CD14-positive monocyte (primary cell): Measurements from ENCODE around the gene ESRRG. TPM values are rescaled to one million over a fixed set of nuclear protein-coding genes. Genes with fewer than 3 reads are reported as not detected.

Experiments used
- DNase-seq, 3 donors: peaks; one replicate each; pipeline ENCODE4 v3.0.0-alpha.2; 2011 to 2022
- H2AFZ ChIP-seq: 2 replicates; pipeline ENCODE4 v1.6.0; 2012; ENCODE audit warnings: mild to moderate bottlenecking, low read depth, low read length, inconsistent platforms; ENCODE audit not compliant: insufficient read depth, poor library complexity, severe bottlenecking
- H3K27ac ChIP-seq, 2 donors: 1 replicate in 1 of 2; 2 replicates in 1 of 2; pipeline ENCODE4 v1.5.1; 2012 to 2013; ENCODE audit warnings: low read length in 2 of 2, control low read depth in 1 of 2, inconsistent platforms in 1 of 2, low read depth in 1 of 2, mild to moderate bottlenecking in 1 of 2
- H3K27me3 ChIP-seq, 2 donors: one replicate each; pipeline versions ENCODE4 v1.6.0 to v1.6.1; 2011 to 2013; ENCODE audit warnings: low read length in 2 of 2; ENCODE audit not compliant: control insufficient read depth in 2 of 2, insufficient read depth in 2 of 2
- H3K36me3 ChIP-seq, 2 donors: replicated peaks in 1 of 2; 1 replicate in 1 of 2; 2 replicates in 1 of 2; pipeline versions ENCODE4 v1.5.1 to v1.6.1; 2012 to 2013; ENCODE audit warnings: low read length in 2 of 2, control low read depth in 1 of 2, inconsistent platforms in 1 of 2, mild to moderate bottlenecking in 1 of 2; ENCODE audit not compliant: insufficient read depth in 2 of 2, control insufficient read depth in 1 of 2
- H3K4me1 ChIP-seq, 2 donors: 1 replicate in 1 of 2; 2 replicates in 1 of 2; pipeline versions ENCODE4 v1.5.1 to v1.6.1; 2012 to 2013; ENCODE audit warnings: low read length in 2 of 2, control low read depth in 1 of 2, inconsistent platforms in 1 of 2, mild to moderate bottlenecking in 1 of 2, moderate library complexity in 1 of 2; ENCODE audit not compliant: insufficient read depth in 2 of 2, control insufficient read depth in 1 of 2
- H3K4me2 ChIP-seq: replicated peaks from 2 replicates; pipeline ENCODE3; 2012; ENCODE audit warnings: low read length, moderate library complexity, mild to moderate bottlenecking; ENCODE audit not compliant: poor library complexity, severe bottlenecking; ENCODE audit errors: extremely low read depth
- H3K4me3 ChIP-seq, 3 experiments: fragments of 200-600 bp in 1 of 3; sonication (generic) in 1 of 3; replicated peaks in 1 of 3; 1 replicate in 2 of 3; 2 replicates in 1 of 3; pipeline ENCODE4 v1.5.1; 2011 to 2013; ENCODE audit warnings: low read length in 3 of 3, mild to moderate bottlenecking in 3 of 3, control low read depth in 2 of 3, low read depth in 2 of 3, inconsistent platforms in 1 of 3, moderate library complexity in 1 of 3
- H3K79me2 ChIP-seq: 2 replicates; pipeline ENCODE4 v1.6.0; 2012; ENCODE audit warnings: mild to moderate bottlenecking, control low read depth, inconsistent platforms, low read length, moderate library complexity; ENCODE audit not compliant: insufficient read depth
- H3K9ac ChIP-seq: 2 replicates; pipeline ENCODE4 v1.6.0; 2017; ENCODE audit warnings: low read length, mild to moderate bottlenecking; ENCODE audit not compliant: insufficient read depth, poor library complexity, severe bottlenecking
- H3K9me3 ChIP-seq, 2 donors: replicated peaks in 1 of 2; 1 replicate in 1 of 2; 2 replicates in 1 of 2; pipeline versions ENCODE4 v1.5.1 to v1.6.1; 2012 to 2013; ENCODE audit warnings: low read length in 2 of 2, control low read depth in 1 of 2; ENCODE audit not compliant: control insufficient read depth in 1 of 2, insufficient read depth in 1 of 2
- H4K20me1 ChIP-seq: 2 replicates; pipeline ENCODE4 v1.6.0; 2012; ENCODE audit warnings: mild to moderate bottlenecking, low read length, control low read depth, moderate library complexity; ENCODE audit not compliant: insufficient read depth
- H3K27ac Mint-ChIP-seq, 7 donors: one replicate each; pipeline ENCODE4 v1.8.0; 2020; ENCODE audit warnings: mild to moderate bottlenecking in 7 of 7, mixed read lengths in 7 of 7, moderate library complexity in 6 of 7, inconsistent platforms in 2 of 7
- H3K27me3 Mint-ChIP-seq, 3 donors: one replicate each; pipeline ENCODE4 v1.8.0; 2021 to 2022; ENCODE audit warnings: low read depth in 3 of 3, mild to moderate bottlenecking in 3 of 3, mixed read lengths in 3 of 3, moderate library complexity in 3 of 3, inconsistent platforms in 1 of 3
- H3K36me3 Mint-ChIP-seq, 2 donors: one replicate each; pipeline ENCODE4 v1.8.0; 2020; ENCODE audit warnings: mixed read lengths in 2 of 2, inconsistent platforms in 1 of 2, mild to moderate bottlenecking in 1 of 2
- H3K4me1 Mint-ChIP-seq: one replicate; pipeline ENCODE4 v1.8.0; 2020; ENCODE audit warnings: mild to moderate bottlenecking, mixed read lengths
- H3K4me3 Mint-ChIP-seq, 2 donors: one replicate each; pipeline ENCODE4 v1.8.0; 2020; ENCODE audit warnings: mild to moderate bottlenecking in 2 of 2, mixed read lengths in 2 of 2, moderate library complexity in 1 of 2
- H3K9me3 Mint-ChIP-seq, 7 donors: one replicate each; pipeline ENCODE4 v1.8.0; 2020 to 2022; ENCODE audit warnings: mixed read lengths in 7 of 7, mild to moderate bottlenecking in 6 of 7, moderate library complexity in 6 of 7, inconsistent platforms in 2 of 7
- WGBS: methylation state at CpG from one replicate; pipeline ENCODE4 v1.1.5; 2013; ENCODE audit warnings: missing lambda C conversion rate; ENCODE audit not compliant: insufficient coverage; 5-methylcytosine and 5-hydroxymethylcytosine counted together
- intact Hi-C, 2 donors: fragments of 100-400 bp; cut with micrococcal nuclease; formaldehyde crosslinking; loops; one replicate each; pipeline versions ENCODE4 v1.15.0 to v1.15.1; 2023
- polyA plus RNA-seq, 3 donors: library from polyadenylated mRNA; depleted of rRNA in 1 of 3; unstranded in 2 of 3; stranded (reverse) in 1 of 3; fragments of 300-500 nt in 2 of 3; fragments of >200 nt in 1 of 3; fragmentation: Illumina TruSeq in 2 of 3; gene quantifications; 1 replicate in 2 of 3; 2 replicates in 1 of 3; pipeline ENCODE4 v1.2.3, GENCODE V29; 2012 to 2021
- TF ChIP-seq, protein P1 (sequence below): fragments of 200-600 bp; IDR thresholded peaks from one replicate; pipeline ENCODE4 v1.8.0; 2022; ENCODE audit warnings: antibody characterized with exemption, mild to moderate bottlenecking

The ESRRG gene
- polyA plus RNA-seq, 3 donors, result not detected

DNA sequence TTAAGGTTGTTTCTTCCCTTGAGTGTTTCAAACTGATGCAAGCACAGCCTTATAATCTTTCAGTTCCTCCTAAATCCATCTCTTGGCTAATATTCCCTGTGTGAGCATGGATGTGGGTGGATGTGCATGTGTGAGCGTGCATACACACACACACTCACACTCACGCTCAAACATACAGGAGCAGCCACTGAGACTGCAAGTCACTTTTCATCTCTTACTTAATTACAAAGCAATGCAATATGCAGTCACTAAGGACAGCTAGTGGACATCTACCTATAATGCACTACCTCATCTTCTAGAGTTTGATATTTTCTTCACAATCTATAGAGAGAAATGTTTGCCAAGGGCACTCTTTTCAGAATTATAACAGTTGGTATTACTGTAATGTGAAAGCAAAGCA lies 1.4 kb downstream of the ESRRG start:
- Histone ChIP-seq H3K27ac (no peak overlapping the region), H3K4me2 (no peak overlapping the region), H3K4me3 (no peak overlapping the region), H3K9ac (no peak overlapping the region), H2AFZ (no peak overlapping the region), H3K36me3 (no peaks in the 10 kb centered on the region), H3K9me3 (no peaks in the 10 kb centered on the region), H3K4me1 (no peaks in the 10 kb centered on the region), H3K79me2 (no peaks in the 10 kb centered on the region), H4K20me1 (no peaks in the 10 kb centered on the region), H3K27me3 (peaks cover 13 to 33% of the 10 kb centered on the region in 2 donors)
- intact Hi-C loops, result no loop called here
- TF ChIP-seq, protein P1, sequence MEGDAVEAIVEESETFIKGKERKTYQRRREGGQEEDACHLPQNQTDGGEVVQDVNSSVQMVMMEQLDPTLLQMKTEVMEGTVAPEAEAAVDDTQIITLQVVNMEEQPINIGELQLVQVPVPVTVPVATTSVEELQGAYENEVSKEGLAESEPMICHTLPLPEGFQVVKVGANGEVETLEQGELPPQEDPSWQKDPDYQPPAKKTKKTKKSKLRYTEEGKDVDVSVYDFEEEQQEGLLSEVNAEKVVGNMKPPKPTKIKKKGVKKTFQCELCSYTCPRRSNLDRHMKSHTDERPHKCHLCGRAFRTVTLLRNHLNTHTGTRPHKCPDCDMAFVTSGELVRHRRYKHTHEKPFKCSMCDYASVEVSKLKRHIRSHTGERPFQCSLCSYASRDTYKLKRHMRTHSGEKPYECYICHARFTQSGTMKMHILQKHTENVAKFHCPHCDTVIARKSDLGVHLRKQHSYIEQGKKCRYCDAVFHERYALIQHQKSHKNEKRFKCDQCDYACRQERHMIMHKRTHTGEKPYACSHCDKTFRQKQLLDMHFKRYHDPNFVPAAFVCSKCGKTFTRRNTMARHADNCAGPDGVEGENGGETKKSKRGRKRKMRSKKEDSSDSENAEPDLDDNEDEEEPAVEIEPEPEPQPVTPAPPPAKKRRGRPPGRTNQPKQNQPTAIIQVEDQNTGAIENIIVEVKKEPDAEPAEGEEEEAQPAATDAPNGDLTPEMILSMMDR, result no peak
- no peak for DNase-seq
- Mint-ChIP-seq H3K4me1 (no peaks in the 10 kb centered on the region), H3K27me3 (peaks cover 13 to 17% (median 16%) of the 10 kb centered on the region in 3 donors), H3K9me3 (peaks cover 0 to 5% (median 0%) of the 10 kb centered on the region in 7 donors), H3K36me3 (no peaks in the 10 kb centered on the region), H3K27ac (no peak overlapping the region), H3K4me3 (no peak overlapping the region)
- WGBS, result no CpG with 5 or more reads among the region's 2 CpGs

DNA sequence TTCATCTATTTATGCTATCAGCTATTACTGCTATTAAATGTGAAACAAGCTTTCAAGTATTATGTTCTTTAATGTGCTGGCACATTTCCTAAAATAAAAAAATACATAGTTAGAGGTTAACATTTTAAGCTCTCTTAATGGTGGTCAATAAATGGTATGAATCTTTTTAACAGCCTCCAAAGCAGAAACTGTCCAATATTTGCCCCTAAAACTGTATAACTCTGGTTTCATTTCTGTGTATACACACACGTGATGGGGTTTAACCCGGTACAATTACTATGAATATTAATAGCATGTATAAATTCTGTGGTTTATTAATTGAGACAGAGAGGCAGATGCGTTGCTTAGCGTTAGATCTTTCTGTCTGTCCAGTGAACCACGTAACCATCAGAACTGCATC lies 2.2 kb downstream of the ESRRG start:
- H3K36me3 Mint-ChIP-seq, result no peaks in the 10 kb centered on the region
- no peaks in the 10 kb centered on the region for H3K36me3 ChIP-seq
- no peak for DNase-seq
- H3K9ac ChIP-seq, result no peak overlapping the region
- no peaks in the 10 kb centered on the region for H3K9me3 ChIP-seq
- H2AFZ ChIP-seq, result no peak overlapping the region
- peaks cover 0 to 5% (median 0%) of the 10 kb centered on the region in 7 donors for H3K9me3 Mint-ChIP-seq
- H4K20me1 ChIP-seq, result no peaks in the 10 kb centered on the region
- no peaks in the 10 kb centered on the region for H3K4me1 Mint-ChIP-seq
- TF ChIP-seq, protein P1, result no peak
- no peak overlapping the region for H3K27ac ChIP-seq
- no peaks in the 10 kb centered on the region for H3K4me1 ChIP-seq
- no peak overlapping the region for H3K27ac Mint-ChIP-seq
- intact Hi-C loops, result no loop called here
- 93% methylated on average over 3 of the region's 5 CpGs for WGBS
- no peak overlapping the region for H3K4me3 Mint-ChIP-seq
- peaks cover 13 to 17% (median 16%) of the 10 kb centered on the region in 3 donors for H3K27me3 Mint-ChIP-seq
- no peaks in the 10 kb centered on the region for H3K79me2 ChIP-seq
- H3K27me3 ChIP-seq, result peaks cover 13 to 33% of the 10 kb centered on the region in 2 donors
- no peak overlapping the region for H3K4me3 ChIP-seq
- no peak overlapping the region for H3K4me2 ChIP-seq
